HG02678 (cell line): ENCODE measurements around the gene TMEM205.
"Not testable (repeated sequence)": the region's sequence is repeated elsewhere in the genome, so short reads cannot be mapped to it uniquely, and the experiment has no call there.

Experiments
- ATAC-seq: cut with Tn5 transposase; IDR thresholded peaks from one replicate; pipeline ENCODE4 v1.9.1; 2021; ENCODE audit warnings: mild to moderate bottlenecking, moderate library complexity; ENCODE audit not compliant: unreplicated experiment

TMEM205 gene

DNA sequence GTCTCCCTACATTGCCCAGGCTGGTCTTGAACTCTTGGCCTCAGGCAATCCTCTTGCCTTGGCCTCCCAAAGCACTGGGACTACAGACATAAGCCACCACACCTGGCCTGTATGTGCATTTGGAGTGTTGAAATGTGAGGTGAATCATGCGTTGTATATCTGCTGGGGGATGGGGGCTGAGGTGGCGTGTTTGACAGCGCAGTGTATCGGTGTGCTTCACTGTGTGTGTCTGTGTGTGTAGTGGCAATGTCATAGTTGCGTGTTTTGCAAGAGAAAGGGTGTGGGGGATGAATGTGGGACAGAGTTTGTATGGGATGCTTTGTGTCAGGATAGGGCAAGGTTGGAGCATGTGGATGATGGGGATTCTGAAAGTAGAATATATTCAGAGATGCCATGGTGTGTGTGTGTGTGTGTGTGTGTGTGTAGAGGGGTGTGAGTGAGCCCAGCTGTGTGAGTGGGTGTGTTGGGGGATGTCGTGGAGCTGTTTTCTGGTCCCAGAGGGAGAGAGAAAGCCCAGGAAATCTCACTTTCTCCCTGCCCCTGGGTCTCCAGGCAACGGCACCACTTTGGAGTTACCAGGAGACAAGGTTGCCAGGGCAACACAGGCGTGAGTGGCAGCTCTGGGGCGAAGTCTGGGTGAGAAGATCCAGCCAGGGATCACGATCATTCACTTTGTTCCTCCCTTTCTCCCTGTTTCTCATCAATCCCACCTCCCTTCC is 27.3 kb upstream of the TMEM205 start:
- no peak for ATAC-seq

- no peak for ATAC-seq
Measured at GRCh38 chr19:11370744-11371143, 24.7 kb upstream of the TMEM205 start.

- ATAC-seq, result no peak
Measured at GRCh38 chr19:11367528-11367927, 21.5 kb upstream of the TMEM205 start.

DNA sequence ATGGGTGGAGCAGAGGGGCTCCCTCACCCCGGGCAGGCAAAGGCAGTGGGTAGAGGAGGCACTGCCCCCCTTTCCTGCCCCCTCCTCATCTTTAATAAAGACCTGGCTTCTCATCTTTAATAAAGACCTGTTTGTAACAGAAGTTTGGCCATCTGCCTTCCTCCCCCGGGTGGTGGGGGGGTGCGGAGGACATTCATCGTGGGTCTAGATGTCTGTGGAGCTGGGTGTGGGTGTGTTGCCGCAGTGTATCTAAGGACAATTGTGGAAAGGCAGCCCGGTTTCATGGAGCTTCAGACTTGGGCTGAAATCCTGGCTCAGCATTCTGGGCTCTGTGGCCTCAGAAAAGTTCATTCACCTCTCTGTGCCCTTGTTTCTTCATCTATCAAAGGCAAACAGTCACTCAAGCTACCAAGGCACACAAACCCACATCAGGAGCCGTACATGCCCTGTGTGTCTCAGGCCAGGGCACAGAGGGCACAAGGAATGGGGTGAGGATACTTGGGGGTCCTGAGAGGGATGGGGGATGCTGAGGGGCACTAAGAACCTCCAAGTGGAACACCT is 19.6 kb upstream of the TMEM205 start:
- ATAC-seq, result no peak

DNA sequence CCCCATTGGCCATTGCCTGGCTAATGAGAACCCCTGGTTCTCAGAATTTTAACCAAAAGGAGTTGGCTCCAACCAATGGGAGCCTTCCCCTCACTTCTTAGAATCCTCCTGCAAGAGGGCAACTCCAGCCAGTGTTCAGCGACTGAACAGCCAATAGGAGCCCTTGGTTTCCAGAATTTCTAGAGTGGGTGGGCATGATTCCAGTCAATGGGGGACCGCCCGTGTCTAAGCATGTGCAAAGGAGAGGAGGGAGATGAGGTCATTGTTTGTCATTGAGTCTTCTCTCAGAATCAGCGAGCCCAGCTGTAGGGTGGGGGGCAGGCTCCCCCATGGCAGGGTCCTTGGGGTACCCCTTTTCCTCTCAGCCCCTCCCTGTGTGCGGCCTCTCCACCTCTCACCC is 18.9 kb upstream of the TMEM205 start:
- no peak for ATAC-seq

DNA sequence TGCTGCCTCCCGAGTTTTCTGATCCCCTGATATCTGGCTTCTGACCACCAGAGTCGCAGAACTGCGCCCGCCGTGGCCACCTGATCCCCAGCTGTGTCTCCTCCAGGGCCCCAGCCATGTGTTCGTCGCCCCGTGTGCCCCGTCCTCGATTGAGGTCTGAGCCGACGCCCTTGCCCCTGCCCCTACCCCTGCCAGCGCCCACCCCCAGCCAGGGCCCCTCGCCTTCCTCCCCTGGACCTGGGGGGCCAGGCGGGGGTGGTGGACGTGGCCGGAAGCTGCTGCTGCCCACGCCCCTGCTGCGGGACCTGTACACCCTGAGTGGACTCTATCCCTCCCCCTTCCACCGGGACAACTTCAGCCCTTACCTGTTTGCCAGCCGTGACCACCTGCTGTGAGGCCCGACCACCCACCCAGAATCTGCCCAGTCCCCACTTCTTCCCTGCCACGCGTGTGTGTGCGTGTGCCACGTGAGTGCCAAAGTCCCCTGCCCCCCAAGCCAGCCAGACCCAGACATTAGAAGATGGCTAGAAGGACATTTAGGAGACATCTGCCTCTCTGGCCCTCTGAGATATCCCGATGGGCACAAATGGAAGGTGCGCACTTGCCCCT is 18.3 kb upstream of the TMEM205 start:
- ATAC-seq, result no peak

DNA sequence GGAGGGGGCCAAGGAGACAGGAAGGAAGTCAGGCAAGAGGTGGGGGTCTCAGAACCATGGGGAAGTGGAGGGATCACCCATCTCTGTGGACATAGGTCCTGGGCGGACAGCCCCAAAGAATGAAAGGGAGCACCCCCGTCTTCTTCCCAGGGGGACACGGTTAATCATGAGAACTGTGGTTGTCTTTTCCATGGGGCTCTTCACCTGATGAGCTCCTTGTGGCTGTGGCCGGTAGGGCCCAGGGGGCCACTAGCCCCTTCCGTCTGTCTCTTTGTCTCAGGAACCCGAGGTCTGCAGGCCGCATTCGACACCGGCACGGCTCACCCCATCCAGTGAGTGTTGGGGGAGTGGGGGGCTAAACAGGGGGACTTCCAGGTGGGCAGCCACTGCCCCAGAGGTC is 17.8 kb upstream of the TMEM205 start:
- ATAC-seq, result no peak

DNA sequence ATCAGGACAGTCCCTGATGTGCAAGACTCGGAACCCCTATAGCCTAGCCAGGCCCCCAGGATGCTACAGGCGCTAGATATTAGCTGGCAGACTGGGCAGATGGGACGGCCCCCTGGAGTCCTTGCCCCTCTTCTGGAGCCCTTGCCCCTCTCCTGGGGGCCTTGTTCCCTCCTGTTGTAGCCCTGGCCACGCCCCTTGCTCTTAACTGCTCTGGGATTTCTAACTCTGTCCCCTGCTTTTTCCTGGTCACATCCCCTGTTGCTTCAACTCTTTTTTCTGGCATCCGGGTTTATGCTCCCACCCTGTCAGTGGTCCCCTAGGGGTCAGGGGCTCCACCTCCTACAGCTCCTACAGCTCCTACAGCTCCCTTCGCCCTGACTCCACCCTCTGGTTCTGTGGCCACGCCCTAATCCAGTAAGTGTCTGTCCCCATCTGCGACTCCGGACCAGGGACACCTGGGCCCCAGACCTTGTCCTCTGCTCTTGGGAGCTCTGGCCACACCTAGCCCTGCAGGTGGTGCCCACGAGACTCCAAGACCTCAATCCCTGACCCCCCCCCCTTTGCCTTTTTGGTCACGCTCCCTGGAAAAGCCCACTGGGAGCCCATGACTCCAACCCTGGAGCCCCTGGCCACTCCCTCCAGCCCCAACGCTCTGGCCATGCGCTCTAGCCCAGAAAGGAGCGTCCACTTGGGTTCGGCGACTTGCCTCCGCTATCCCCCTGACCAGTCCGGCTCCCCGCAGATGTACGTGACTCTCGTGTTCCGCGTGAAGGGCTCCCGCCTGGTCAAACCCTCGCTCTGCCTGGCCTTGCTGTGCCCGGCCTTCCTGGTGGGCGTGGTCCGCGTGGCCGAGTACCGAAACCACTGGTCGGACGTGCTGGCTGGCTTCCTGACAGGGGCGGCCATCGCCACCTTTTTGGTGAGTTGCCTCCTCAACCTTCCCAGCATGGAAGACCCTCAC is 16.0 kb upstream of the TMEM205 start:
- ATAC-seq, result no peak

DNA sequence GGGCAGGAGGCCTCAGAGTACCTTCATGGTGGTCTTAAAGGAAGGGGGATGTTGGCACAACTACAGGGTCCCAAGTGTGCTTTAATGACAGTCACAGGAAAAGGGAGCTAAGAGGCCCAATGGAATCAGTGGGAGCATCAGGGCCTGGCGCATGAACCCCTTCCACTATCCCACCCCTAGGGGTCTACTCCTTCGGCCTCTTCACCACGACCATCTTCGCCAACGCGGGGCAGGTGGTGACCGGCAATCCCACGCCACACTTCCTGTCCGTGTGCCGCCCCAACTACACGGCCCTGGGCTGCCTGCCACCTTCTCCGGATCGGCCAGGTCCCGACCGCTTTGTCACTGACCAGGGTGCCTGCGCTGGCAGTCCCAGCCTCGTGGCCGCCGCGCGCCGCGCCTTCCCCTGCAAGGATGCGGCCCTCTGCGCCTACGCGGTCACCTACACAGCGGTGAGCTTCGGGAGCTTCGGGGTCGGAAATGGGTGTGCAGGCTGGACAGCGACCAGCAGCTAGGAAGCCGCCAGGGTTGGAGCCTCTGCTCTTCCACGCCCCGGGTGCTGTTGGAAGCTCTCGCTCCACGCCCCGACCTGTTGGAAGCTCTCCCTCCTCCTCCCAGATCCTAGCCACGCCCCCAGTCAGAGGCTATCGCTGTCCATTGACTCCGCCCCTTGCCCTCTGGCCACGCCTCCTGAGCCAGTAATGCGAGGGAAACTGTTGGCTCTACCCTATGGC is 15.1 kb upstream of the TMEM205 start:
- no peak for ATAC-seq

DNA sequence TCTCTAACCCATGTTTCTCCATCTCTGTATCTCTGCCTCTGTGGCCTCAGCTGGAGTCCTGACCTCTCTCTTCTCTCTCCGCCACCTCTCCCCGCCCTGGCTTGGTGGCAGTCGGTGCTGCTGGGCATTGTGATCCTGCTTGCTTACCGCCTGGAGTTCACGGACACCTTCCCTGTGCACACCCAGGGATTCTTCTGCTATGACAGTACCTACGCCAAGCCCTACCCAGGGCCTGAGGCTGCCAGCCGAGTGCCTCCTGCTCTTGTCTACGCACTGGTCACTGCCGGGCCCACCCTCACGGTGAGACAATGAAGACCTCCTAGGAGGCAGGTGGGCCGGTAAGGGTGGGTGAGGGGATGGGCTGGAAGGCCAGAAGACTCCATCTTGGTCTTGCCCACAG is 13.4 kb upstream of the TMEM205 start:
- ATAC-seq, result no peak

- ATAC-seq, result no peak
Measured at GRCh38 chr19:11356676-11357550, 10.8 kb upstream of the TMEM205 start.

- no peak for ATAC-seq
Measured at GRCh38 chr19:11356074-11356397, 10.0 kb upstream of the TMEM205 start.

- peak; percentile 60 for ATAC-seq
Measured at GRCh38 chr19:11355160-11356073, 9.3 kb upstream of the TMEM205 start, which contains the start of gene PLPPR2. TSS of gene PLPPR2 (plus strand) at chr19:11355432. CDS start at chr19:11357674, 2,242 bp downstream.

DNA sequence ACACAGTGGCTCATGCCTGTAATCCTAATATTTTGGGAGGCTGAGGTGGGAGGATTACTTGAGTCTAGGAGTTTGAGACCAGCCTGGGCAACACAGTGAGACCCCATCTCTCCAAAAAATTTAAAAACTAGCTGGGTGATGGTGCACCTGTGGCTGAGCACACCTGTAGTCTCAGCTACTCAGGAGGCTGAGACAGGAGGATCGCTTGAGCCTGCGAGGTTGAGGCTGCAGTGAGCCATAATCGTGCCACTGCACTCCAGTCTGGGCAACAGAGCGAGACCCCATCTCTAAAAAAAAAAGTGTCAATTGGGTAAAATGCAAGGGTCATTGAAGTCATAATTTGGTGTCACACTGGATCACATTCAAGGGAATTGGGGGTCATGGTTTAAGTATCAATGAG is 8.0 kb upstream of the TMEM205 start:
- ATAC-seq, result not testable (repeated sequence)

- no peak for ATAC-seq
Measured at GRCh38 chr19:11349171-11349570, 3.1 kb upstream of the TMEM205 start.

- ATAC-seq, result no peak
Measured at GRCh38 chr19:11347546-11348039, 1.5 kb upstream of the TMEM205 start.

DNA sequence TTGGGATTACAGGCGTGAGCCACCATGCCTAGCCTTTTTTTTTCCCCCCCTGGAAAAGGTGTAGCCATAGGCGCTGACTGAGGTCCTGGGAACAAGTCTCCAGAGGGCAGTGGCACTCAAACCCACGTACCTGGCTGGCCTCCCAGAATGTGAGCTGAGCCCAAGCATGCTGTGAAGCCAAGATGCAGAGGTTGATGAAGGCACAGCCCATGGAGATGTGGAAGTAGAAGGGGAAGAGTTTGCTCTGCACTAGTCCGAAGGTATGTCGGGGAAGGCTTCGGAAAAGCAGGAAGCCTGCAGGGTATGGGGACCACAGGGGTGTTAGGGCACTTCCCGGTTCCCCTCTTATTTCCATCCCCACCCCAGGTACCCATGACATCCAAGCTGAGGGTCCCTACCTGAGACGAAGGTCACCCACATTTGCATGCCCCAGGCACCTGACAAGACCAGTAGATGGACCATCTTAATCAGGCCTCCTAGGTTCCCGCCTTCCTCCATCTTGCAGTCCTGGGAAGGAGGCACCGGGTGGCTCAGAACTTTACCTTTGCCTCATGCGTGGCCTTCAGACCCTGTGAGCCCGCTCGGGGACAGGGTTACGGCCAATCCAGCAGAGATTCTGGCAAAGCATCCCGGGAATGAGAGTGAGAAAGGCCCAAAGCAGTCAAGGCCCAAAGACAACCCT is 805 bp downstream of the TMEM205 start:
- no peak for ATAC-seq

GRCh38 chr19:11342429-11342828 is 3.6 kb downstream of the TMEM205 start:
- ATAC-seq, result no peak
